A549 (cell line): ENCODE results near the gene FIBCD1. TPM values are rescaled to one million over a fixed set of nuclear protein-coding genes. Genes with fewer than 3 reads are reported as not detected.

Experiments used
- ATAC-seq, 2 experiments: fragments of 200-7000 bp in 1 of 2; fragments of >200 bp in 1 of 2; cut with Nextera tagmentation in 1 of 2; cut with Tn5 transposase in 1 of 2; 3 replicates each; pipeline versions ENCODE4 v1.8.0 to v1.9.1; 2018 to 2020; ENCODE audit warnings: mild to moderate bottlenecking in 1 of 2, moderate library complexity in 1 of 2
- CTCF ChIA-PET: fragments of 300-600 bp; sonication (Branson Sonifier 250); formaldehyde crosslinking; extraction: SDS; loops from one replicate; lab custom pipeline; 2021; ENCODE audit warnings: antibody characterized with exemption, inconsistent platforms; lab: Yijun Ruan, JAX
- POLR2A ChIA-PET: fragments of 350-600 bp; formaldehyde crosslinking; extraction: SDS; loops from one replicate; lab custom pipeline; 2021; ENCODE audit warnings: antibody characterized with exemption, inconsistent platforms; lab: Yijun Ruan, JAX
- DNase-seq, 2 experiments: peaks; one replicate each; pipeline versions ENCODE4 v3.0.0 to v3.0.0-alpha.2; 2011 to 2016; ENCODE audit warnings: low read depth in 1 of 2, low spot score in 1 of 2
- FAIRE-seq: peaks from 2 replicates; lab custom pipeline; 2011; peaks lifted over from hg19 to GRCh38; lab: Jason Lieb, UNC
- H3K27ac ChIP-seq, 2 experiments: fragments of >200 bp; sonication (Bioruptor Twin); formaldehyde crosslinking; 3 replicates each; pipeline ENCODE4 v1.5.1; 2016 to 2017
- H3K4me1 ChIP-seq: fragments of >200 bp; sonication (Bioruptor Twin); formaldehyde crosslinking; 3 replicates; pipeline ENCODE4 v1.6.1; 2016
- H3K4me2 ChIP-seq: fragments of >200 bp; sonication (Bioruptor Twin); formaldehyde crosslinking; 3 replicates; pipeline ENCODE4 v1.6.1; 2016
- H3K4me3 ChIP-seq: fragments of >200 bp; sonication (Bioruptor Twin); formaldehyde crosslinking; 3 replicates; pipeline ENCODE4 v1.5.1; 2016
- H3K9me3 ChIP-seq: fragments of >200 bp; sonication (Bioruptor Twin); formaldehyde crosslinking; 3 replicates; pipeline ENCODE4 v1.6.1; 2016
- CBX8 ChIP-seq: fragments of 200-600 bp; sonication (generic); IDR thresholded peaks from 2 replicates; pipeline ENCODE4 v1.6.1; 2016
- CEBPB ChIP-seq, 2 experiments: fragments of >200 bp in 1 of 2; sonication (Bioruptor Twin) in 1 of 2; formaldehyde crosslinking in 1 of 2; IDR thresholded peaks; 2 replicates each; pipeline ENCODE4 v1.6.1; 2012 to 2016
- CHD2 ChIP-seq: fragments of 150-350 bp; IDR thresholded peaks from 2 replicates; pipeline ENCODE4 v1.6.1; 2014; ENCODE audit warnings: low read length; ENCODE audit not compliant: partially characterized antibody
- ESRRA ChIP-seq: fragments of 150-350 bp; IDR thresholded peaks from 2 replicates; pipeline ENCODE4 v1.6.1; 2014; ENCODE audit warnings: mild to moderate bottlenecking, low read length, borderline replicate concordance
- FOSL2 ChIP-seq, 2 experiments: fragments of 450-650 bp in 1 of 2; fragments of >200 bp in 1 of 2; sonication (Bioruptor Twin) in 1 of 2; formaldehyde crosslinking; IDR thresholded peaks; 2 replicates each; pipeline versions ENCODE4 v1.5.0 to v1.6.1; 2016 to 2020; ENCODE audit warnings: mild to moderate bottlenecking in 1 of 2, moderate library complexity in 1 of 2
- GATA3 ChIP-seq: IDR thresholded peaks from 2 replicates; pipeline ENCODE4 v1.6.1; 2012; ENCODE audit warnings: borderline replicate concordance
- HEYL ChIP-seq: fragments of 250-450 bp; sonication (Bioruptor Pico); IDR thresholded peaks from 2 replicates; pipeline ENCODE4 v1.8.0; 2021; ENCODE audit warnings: mild to moderate bottlenecking, moderate library complexity
- HOXB5 ChIP-seq: fragments of 250-450 bp; sonication (Bioruptor Pico); IDR thresholded peaks from 2 replicates; pipeline ENCODE4 v1.5.0; 2020; ENCODE audit warnings: mild to moderate bottlenecking, moderate library complexity
- JUN ChIP-seq, 2 experiments: fragments of >200 bp; sonication (Bioruptor Twin); formaldehyde crosslinking; IDR thresholded peaks; 2 replicates in 1 of 2; 3 replicates in 1 of 2; pipeline ENCODE4 v1.6.1; 2016 to 2017
- MAFK ChIP-seq: fragments of 450-650 bp; IDR thresholded peaks from 2 replicates; pipeline ENCODE4 v1.6.1; 2014; ENCODE audit not compliant: partially characterized antibody
- MYC ChIP-seq: IDR thresholded peaks from 2 replicates; pipeline ENCODE4 v1.6.1; 2012; ENCODE audit warnings: mild to moderate bottlenecking, inconsistent platforms, low read length, improper control_type of control experiment, borderline replicate concordance
- NPAS2 ChIP-seq: fragments of 250-450 bp; sonication (Bioruptor Pico); IDR thresholded peaks from 2 replicates; pipeline ENCODE4 v1.8.0; 2022; ENCODE audit warnings: mild to moderate bottlenecking, moderate library complexity, borderline replicate concordance
- NR3C1 ChIP-seq: fragments of >200 bp; sonication (Bioruptor Twin); formaldehyde crosslinking; IDR thresholded peaks from 3 replicates; pipeline ENCODE4 v1.6.1; 2017
- POLR2A ChIP-seq: IDR thresholded peaks from 2 replicates; pipeline ENCODE4 v1.6.1; 2012; ENCODE audit warnings: mild to moderate bottlenecking, low read length
- RARB ChIP-seq: fragments of 250-450 bp; sonication (Bioruptor Pico); IDR thresholded peaks from 2 replicates; pipeline ENCODE4 v1.8.0; 2021; ENCODE audit warnings: mild to moderate bottlenecking, moderate library complexity
- RFX5 ChIP-seq: fragments of 450-650 bp; IDR thresholded peaks from 2 replicates; pipeline ENCODE4 v1.7.1; 2014; ENCODE audit warnings: antibody characterized with exemption, mild to moderate bottlenecking, moderate library complexity
- SMC3 ChIP-seq: fragments of >200 bp; sonication (Bioruptor Twin); formaldehyde crosslinking; IDR thresholded peaks from 3 replicates; pipeline ENCODE4 v1.6.1; 2018; ENCODE audit warnings: inconsistent platforms
- ZC3H11A ChIP-seq: fragments of 450-650 bp; IDR thresholded peaks from 2 replicates; pipeline ENCODE4 v1.6.1; 2014; ENCODE audit warnings: antibody characterized with exemption, mild to moderate bottlenecking
- ZFP36 ChIP-seq: fragments of 450-650 bp; IDR thresholded peaks from 2 replicates; pipeline ENCODE4 v1.6.1; 2014; ENCODE audit warnings: borderline replicate concordance; ENCODE audit not compliant: partially characterized antibody
- WGBS: methylation state at CpG from one replicate; pipeline ENCODE4 v1.1.6; 2017; ENCODE audit errors: missing lambda C conversion rate; 5-methylcytosine and 5-hydroxymethylcytosine counted together
- polyA plus RNA-seq, 4 experiments: library from polyadenylated mRNA; depleted of rRNA in 3 of 4; stranded (reverse); fragments of >200 nt; fragmentation: RNase III in 1 of 4; extraction: RNeasy Plus Mini Kit Qiagen cat#74134 plus additional on column Dnase treatment in 1 of 4; gene quantifications; 2 replicates in 3 of 4; 3 replicates in 1 of 4; pipeline ENCODE4 v1.2.3, GENCODE V29; 2011 to 2017
- TF ChIP-seq, protein P1 (sequence below): fragments of >200 bp; sonication (Bioruptor Twin); formaldehyde crosslinking; IDR thresholded peaks from 2 replicates; pipeline ENCODE4 v1.6.1; 2016
- TF ChIP-seq, protein P2 (sequence below): fragments of 250-450 bp; sonication (Bioruptor Pico); IDR thresholded peaks from 2 replicates; pipeline ENCODE4 v1.5.0; 2021; ENCODE audit warnings: mild to moderate bottlenecking, moderate library complexity, borderline replicate concordance
- TF ChIP-seq, protein P3 (sequence below): fragments of 450-650 bp; IDR thresholded peaks from 2 replicates; pipeline ENCODE4 v1.6.1; 2014; ENCODE audit warnings: antibody characterized with exemption

Gene FIBCD1
- polyA plus RNA-seq, 2 of the 4 experiments (the other 2 are of a cell fraction) = 4.8 to 4.9 TPM

DNA sequence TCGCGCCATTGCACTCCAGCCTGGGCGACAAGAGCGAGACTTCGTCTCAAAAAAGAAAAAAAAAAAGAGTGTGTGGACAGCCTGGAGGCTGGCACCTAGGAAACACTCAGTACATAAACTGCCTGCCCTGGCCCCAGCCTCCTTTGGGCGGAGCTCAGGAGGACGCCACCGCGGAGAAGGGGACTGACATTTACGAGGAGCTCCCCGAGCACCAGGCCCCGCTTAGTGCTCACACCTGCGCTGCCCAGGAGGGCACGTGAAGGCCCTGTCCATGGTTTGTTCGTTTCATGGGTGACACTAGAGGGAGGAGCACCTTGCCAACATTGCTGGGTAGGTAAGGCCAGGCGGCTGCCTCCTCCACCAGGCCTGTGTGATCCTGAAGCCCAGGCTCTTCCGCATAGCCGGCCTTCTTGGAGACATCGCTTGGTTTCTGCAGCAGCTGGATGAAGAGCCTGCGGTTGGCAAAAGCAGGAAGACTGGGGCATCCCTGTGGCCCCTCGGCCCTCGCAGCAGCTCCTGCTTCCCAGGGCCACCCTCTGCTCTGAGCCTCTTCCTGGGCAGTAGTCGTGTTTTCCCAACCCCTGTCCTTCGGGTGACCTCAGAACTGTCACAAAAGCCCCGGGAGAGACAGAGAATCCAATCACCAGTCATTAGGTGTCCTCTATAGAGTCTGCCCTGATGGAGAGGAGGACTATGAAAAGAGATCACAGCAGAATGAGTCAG lies 43.8 kb upstream of the FIBCD1 start:
- no peak; a peak in 1 of 6 replicates for ATAC-seq
- Histone ChIP-seq H3K27ac (no peak overlapping the region), H3K4me2 (no peak overlapping the region), H3K4me3 (no peak overlapping the region), H3K9me3 (no peaks in the 10 kb centered on the region), H3K4me1 (no peaks in the 10 kb centered on the region)
- CTCF ChIA-PET = interaction anchor here (1.0 to 4.8 kb wide), 9 partner anchors 9 to 276 kb away, joined by 3 to 29 read pairs (median 4); no protein-coding TSS in a partner anchor
- 80% methylated on average over 25 of the region's 25 CpGs for WGBS
- DNase-seq = no peak
- no peak for FAIRE-seq
- POLR2A ChIA-PET = no interaction called here
- TF ChIP-seq, protein P1, sequence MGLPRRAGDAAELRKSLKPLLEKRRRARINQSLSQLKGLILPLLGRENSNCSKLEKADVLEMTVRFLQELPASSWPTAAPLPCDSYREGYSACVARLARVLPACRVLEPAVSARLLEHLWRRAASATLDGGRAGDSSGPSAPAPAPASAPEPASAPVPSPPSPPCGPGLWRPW = no peak
- no peak for TF ChIP-seq ZFP36
- TF ChIP-seq CBX8 = no peak
- no peak for TF ChIP-seq JUN (IDR thresholded peaks at IDR 0.05)
- TF ChIP-seq SMC3 = no peak
- no peak for TF ChIP-seq ESRRA
- TF ChIP-seq, protein P2, sequence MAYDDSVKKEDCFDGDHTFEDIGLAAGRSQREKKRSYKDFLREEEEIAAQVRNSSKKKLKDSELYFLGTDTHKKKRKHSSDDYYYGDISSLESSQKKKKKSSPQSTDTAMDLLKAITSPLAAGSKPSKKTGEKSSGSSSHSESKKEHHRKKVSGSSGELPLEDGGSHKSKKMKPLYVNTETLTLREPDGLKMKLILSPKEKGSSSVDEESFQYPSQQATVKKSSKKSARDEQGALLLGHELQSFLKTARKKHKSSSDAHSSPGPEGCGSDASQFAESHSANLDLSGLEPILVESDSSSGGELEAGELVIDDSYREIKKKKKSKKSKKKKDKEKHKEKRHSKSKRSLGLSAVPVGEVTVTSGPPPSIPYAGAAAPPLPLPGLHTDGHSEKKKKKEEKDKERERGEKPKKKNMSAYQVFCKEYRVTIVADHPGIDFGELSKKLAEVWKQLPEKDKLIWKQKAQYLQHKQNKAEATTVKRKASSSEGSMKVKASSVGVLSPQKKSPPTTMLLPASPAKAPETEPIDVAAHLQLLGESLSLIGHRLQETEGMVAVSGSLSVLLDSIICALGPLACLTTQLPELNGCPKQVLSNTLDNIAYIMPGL = no peak
- TF ChIP-seq, protein P3, sequence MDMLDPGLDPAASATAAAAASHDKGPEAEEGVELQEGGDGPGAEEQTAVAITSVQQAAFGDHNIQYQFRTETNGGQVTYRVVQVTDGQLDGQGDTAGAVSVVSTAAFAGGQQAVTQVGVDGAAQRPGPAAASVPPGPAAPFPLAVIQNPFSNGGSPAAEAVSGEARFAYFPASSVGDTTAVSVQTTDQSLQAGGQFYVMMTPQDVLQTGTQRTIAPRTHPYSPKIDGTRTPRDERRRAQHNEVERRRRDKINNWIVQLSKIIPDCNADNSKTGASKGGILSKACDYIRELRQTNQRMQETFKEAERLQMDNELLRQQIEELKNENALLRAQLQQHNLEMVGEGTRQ = no peak
- TF ChIP-seq RFX5 = no peak

DNA sequence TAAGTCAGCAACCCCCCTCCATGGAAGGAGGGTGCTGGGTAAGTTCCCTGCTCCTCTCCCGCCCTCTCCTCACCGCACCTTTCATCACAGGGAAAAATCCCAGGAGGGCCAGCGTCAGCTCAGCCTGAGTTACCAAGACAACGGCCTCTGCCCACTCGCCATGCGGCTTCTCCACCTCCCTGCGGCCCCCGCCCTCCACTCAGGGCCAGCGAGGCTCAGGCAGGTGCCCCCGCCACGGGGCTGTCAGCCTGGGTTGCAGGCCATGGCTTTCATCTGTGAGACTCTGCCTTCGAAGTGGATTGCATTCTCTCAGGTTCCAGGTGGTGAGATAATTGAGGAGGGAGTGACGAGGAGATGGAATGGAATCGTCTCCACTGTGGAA lies 42.7 kb upstream of the FIBCD1 start:
- no peak overlapping the region for H3K4me3 ChIP-seq
- H3K27ac ChIP-seq = no peak overlapping the region
- ChIA-PET CTCF (interaction anchor here (1.0 to 4.8 kb wide), 11 partner anchors 8 to 275 kb away, joined by 3 to 29 read pairs (median 4); no protein-coding TSS in a partner anchor), POLR2A (no interaction called here)
- TF ChIP-seq JUN (IDR thresholded peaks at IDR 0.05) (no peak), HEYL (CRISPR knock-in tag) (no peak), MAFK (no peak), NPAS2 (CRISPR knock-in tag) (no peak), FOSL2 (IDR thresholded peaks at IDR 0.05) (no peak), FOSL2 (CRISPR knock-in tag; IDR thresholded peaks at IDR 0.05) (no peak), GATA3 (no peak), MYC (no peak), CHD2 (no peak), CEBPB (IDR thresholded peaks at IDR 0.05) (no peak), ZC3H11A (no peak), POLR2A (no peak), ESRRA (no peak), NR3C1 (no peak), SMC3 (no peak), HOXB5 (CRISPR knock-in tag) (no peak), RARB (no peak)
- WGBS = 78% methylated on average over 12 of the region's 14 CpGs
- ATAC-seq (no peak), FAIRE-seq (no peak), DNase-seq (no peak)
- no peaks in the 10 kb centered on the region for H3K9me3 ChIP-seq
- no peak overlapping the region for H3K4me2 ChIP-seq
- no peaks in the 10 kb centered on the region for H3K4me1 ChIP-seq
